GM21529 (cell line): ENCODE results near the gene PHOSPHO1.

ENCODE experiments used
- ATAC-seq: cut with Tn5 transposase; IDR thresholded peaks from one replicate; pipeline ENCODE4 v1.9.1; 2021; ENCODE audit not compliant: unreplicated experiment

The PHOSPHO1 gene

GRCh38 chr17:49244839-49245238 is 14.3 kb upstream of the PHOSPHO1 start:
- ATAC-seq: no peak

- ATAC-seq: no peak
These were observed 12.2 kb upstream of the PHOSPHO1 start for GRCh38 chr17:49242813-49243212.

GRCh38 chr17:49241692-49242397 is 11.3 kb upstream of the PHOSPHO1 start:
- ATAC-seq: no peak

- no peak for ATAC-seq
These were observed 10.5 kb upstream of the PHOSPHO1 start for GRCh38 chr17:49241040-49241439.

GRCh38 chr17:49240619-49241018 is 10.0 kb upstream of the PHOSPHO1 start:
- ATAC-seq: no peak

- no peak for ATAC-seq
These were observed 9.4 kb upstream of the PHOSPHO1 start for GRCh38 chr17:49239963-49240362.

- no peak for ATAC-seq
These were observed 5.3 kb upstream of the PHOSPHO1 start for GRCh38 chr17:49235896-49236295.

GRCh38 chr17:49234509-49235080 is 4.0 kb upstream of the PHOSPHO1 start:
- no peak for ATAC-seq

GRCh38 chr17:49231563-49231894 is 942 bp upstream of the PHOSPHO1 start:
- ATAC-seq: no peak

- no peak for ATAC-seq
These were observed 584 bp downstream of the PHOSPHO1 start for GRCh38 chr17:49229805-49230600.

- ATAC-seq: no peak
These were observed 1.3 kb downstream of the PHOSPHO1 start for GRCh38 chr17:49229076-49229804.

GRCh38 chr17:49227436-49228261 is 2.9 kb downstream of the PHOSPHO1 start:
- ATAC-seq: no peak

- ATAC-seq: no peak
These were observed 3.7 kb downstream of the PHOSPHO1 start for GRCh38 chr17:49226771-49227435.

- no peak for ATAC-seq
These were observed 4.9 kb downstream of the PHOSPHO1 start for GRCh38 chr17:49225554-49226236.

- ATAC-seq: no peak
These were observed 5.6 kb downstream of the PHOSPHO1 start for GRCh38 chr17:49224997-49225337.

GRCh38 chr17:49224198-49224996 is 6.2 kb downstream of the PHOSPHO1 start:
- ATAC-seq: no peak

- ATAC-seq: no peak
These were observed 6.9 kb downstream of the PHOSPHO1 start for GRCh38 chr17:49223517-49224197.

GRCh38 chr17:49223168-49223516 is 7.4 kb downstream of the PHOSPHO1 start:
- ATAC-seq: no peak
